Gastroesophageal sphincter (tissue), 3 donors: ENCODE results near the gene MYOM1.
"Not testable (repeated sequence)": the region's sequence is repeated elsewhere in the genome, so short reads cannot be mapped to it uniquely, and the experiment has no call there.

Experiments used
- CTCF ChIP-seq, 4 experiments: fragments of 200-600 bp in 2 of 4; fragments of 450-650 bp in 2 of 4; sonication (generic) in 1 of 4; IDR thresholded peaks; one replicate each; pipeline ENCODE4 v1.5.1; 2017 to 2019; ENCODE audit warnings: antibody characterized with exemption in 4 of 4, mild to moderate bottlenecking in 2 of 4, moderate library complexity in 2 of 4
- POLR2A ChIP-seq, 2 donors: fragments of 450-650 bp; IDR thresholded peaks; one replicate each; pipeline ENCODE4 v1.6.1; 2017; ENCODE audit warnings: antibody characterized with exemption in 2 of 2, mild to moderate bottlenecking in 2 of 2, moderate library complexity in 1 of 2

- not testable (repeated sequence) for TF ChIP-seq CTCF, POLR2A (IDR thresholded peaks at IDR 0.05)
These were observed 156.0 kb downstream of the MYOM1 start for GRCh38 chr18:3063766-3064165.
